Panc1 (cell line): ENCODE data around the gene EMILIN2. TPM values are rescaled to one million over a fixed set of nuclear protein-coding genes. Genes with fewer than 3 reads are reported as not detected.

Source experiments
- ATAC-seq: fragments of 200-7000 bp; cut with Tn5 transposase; 2 replicates; pipeline ENCODE4 v1.9.1; 2020; ENCODE audit warnings: mild to moderate bottlenecking, moderate library complexity
- BruUV-seq: library from RNA; stranded (reverse); fragments of 400-500 nt; replicated peaks from 2 replicates; lab custom pipeline; 2021; lab: Mats Ljungman, UMichigan
- CTCF ChIA-PET: fragments of 300-600 bp; sonication (Branson Sonifier 250); formaldehyde crosslinking; loops from one replicate; lab custom pipeline; 2022; ENCODE audit warnings: antibody characterized with exemption; lab: Charles Lee
- POLR2A ChIA-PET: fragments of 300-600 bp; sonication (Branson Sonifier 250); formaldehyde crosslinking; loops from one replicate; lab custom pipeline; 2022; ENCODE audit warnings: antibody characterized with exemption; lab: Charles Lee
- DNase-seq: peaks from one replicate; pipeline ENCODE4 v3.0.0-alpha.2; 2010; ENCODE audit warnings: low read depth, low spot score
- H3K27ac ChIP-seq: 2 replicates; pipeline ENCODE4 v1.5.1; 2011; ENCODE audit warnings: mild to moderate bottlenecking, low read length, inconsistent platforms
- H3K27me3 ChIP-seq: fragments of 200-500 bp; sonication (Bioruptor generic); 2 replicates; pipeline ENCODE4 v1.6.0; 2014; ENCODE audit warnings: low read length, inconsistent platforms; ENCODE audit not compliant: control insufficient read depth, insufficient read depth
- H3K36me3 ChIP-seq: fragments of 200-500 bp; sonication (Bioruptor generic); 2 replicates; pipeline ENCODE4 v1.5.1; 2014; ENCODE audit warnings: inconsistent platforms, mild to moderate bottlenecking, low read length, moderate library complexity; ENCODE audit not compliant: control insufficient read depth, insufficient read depth
- H3K4me1 ChIP-seq: 2 replicates; pipeline ENCODE4 v1.5.1; 2011; ENCODE audit warnings: inconsistent platforms, mild to moderate bottlenecking, low read length, moderate library complexity; ENCODE audit not compliant: control insufficient read depth, insufficient read depth
- H3K4me3 ChIP-seq, 2 experiments: 2 replicates each; pipeline ENCODE4 v1.5.1; 2011 to 2012; ENCODE audit warnings: low read depth in 2 of 2, low read length in 2 of 2, mild to moderate bottlenecking in 2 of 2, inconsistent platforms in 1 of 2, moderate library complexity in 1 of 2
- H3K9me3 ChIP-seq: fragments of 200-500 bp; sonication (Bioruptor generic); 2 replicates; pipeline ENCODE4 v1.5.1; 2014; ENCODE audit warnings: low read depth, mild to moderate bottlenecking, inconsistent platforms, low read length, moderate library complexity; ENCODE audit not compliant: control insufficient read depth, insufficient read depth
- POLR2AphosphoS5 ChIP-seq: IDR thresholded peaks from 2 replicates; pipeline ENCODE4 v1.6.1; 2012; ENCODE audit warnings: mild to moderate bottlenecking, low read depth, low read length, moderate library complexity
- SIN3A ChIP-seq: IDR thresholded peaks from 2 replicates; pipeline ENCODE4 v1.6.1; 2012; ENCODE audit warnings: low read depth, mild to moderate bottlenecking, low read length, moderate library complexity, borderline replicate concordance; ENCODE audit not compliant: insufficient read depth
- TCF7L2 ChIP-seq: IDR thresholded peaks from 2 replicates; pipeline ENCODE4 v1.6.1; 2011; ENCODE audit warnings: mild to moderate bottlenecking, low read depth, low read length, inconsistent platforms
- in situ Hi-C: cut with HindIII; loops from 2 replicates; pipeline ENCODE4 v1.10.0; 2016; ENCODE audit warnings: low sequenced_read_pairs, low pct_unique_long_range_greater_than_20kb
- intact Hi-C: fragments of 100-400 bp; cut with micrococcal nuclease; formaldehyde crosslinking; loops from one replicate; pipeline ENCODE4 v1.10.0; 2022; ENCODE audit not compliant: unreplicated experiment
- total RNA-seq: library from RNA; stranded (reverse); gene quantifications from one replicate; pipeline ENCODE4 v1.2.1, GENCODE V29; 2021; ENCODE audit not compliant: unreplicated experiment
- TF ChIP-seq, protein P1 (sequence below): fragments of 450-650 bp; IDR thresholded peaks from 2 replicates; pipeline ENCODE4 v1.5.1; 2017; ENCODE audit warnings: mild to moderate bottlenecking
- TF ChIP-seq, protein P2 (sequence below), 2 experiments: IDR thresholded peaks; 2 replicates each; pipeline ENCODE4 v1.6.1; 2011 to 2012; ENCODE audit warnings: low read depth in 2 of 2, control low read depth in 1 of 2, low read length in 1 of 2, mild to moderate bottlenecking in 1 of 2, moderate library complexity in 1 of 2; ENCODE audit not compliant: insufficient read depth in 1 of 2

EMILIN2 gene
- total RNA-seq, 1 experiment from 2014 or later, result 18.3 TPM

DNA sequence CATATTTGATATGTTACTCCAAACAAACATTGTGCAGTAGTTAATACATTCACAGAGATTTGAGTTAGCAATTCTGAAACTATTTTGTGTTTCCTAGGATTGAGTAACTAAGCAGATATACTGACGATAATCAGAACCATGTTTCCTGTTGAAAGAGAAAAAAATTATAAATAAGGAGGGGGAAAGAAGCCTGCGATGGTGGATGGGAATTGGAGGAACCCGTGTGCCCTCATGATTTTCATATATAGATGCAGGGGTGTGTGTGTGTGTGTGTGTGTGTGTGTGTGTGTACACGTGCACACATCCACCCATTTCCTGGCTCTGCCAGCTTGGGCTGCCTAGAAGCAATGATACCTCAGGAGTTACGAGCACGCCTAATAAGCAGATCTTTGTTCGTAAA, 109.2 kb downstream of the EMILIN2 start:
- ATAC-seq (no peak), DNase-seq (no peak)
- TF ChIP-seq, protein P1, sequence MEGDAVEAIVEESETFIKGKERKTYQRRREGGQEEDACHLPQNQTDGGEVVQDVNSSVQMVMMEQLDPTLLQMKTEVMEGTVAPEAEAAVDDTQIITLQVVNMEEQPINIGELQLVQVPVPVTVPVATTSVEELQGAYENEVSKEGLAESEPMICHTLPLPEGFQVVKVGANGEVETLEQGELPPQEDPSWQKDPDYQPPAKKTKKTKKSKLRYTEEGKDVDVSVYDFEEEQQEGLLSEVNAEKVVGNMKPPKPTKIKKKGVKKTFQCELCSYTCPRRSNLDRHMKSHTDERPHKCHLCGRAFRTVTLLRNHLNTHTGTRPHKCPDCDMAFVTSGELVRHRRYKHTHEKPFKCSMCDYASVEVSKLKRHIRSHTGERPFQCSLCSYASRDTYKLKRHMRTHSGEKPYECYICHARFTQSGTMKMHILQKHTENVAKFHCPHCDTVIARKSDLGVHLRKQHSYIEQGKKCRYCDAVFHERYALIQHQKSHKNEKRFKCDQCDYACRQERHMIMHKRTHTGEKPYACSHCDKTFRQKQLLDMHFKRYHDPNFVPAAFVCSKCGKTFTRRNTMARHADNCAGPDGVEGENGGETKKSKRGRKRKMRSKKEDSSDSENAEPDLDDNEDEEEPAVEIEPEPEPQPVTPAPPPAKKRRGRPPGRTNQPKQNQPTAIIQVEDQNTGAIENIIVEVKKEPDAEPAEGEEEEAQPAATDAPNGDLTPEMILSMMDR, result no peak
- no peak for TF ChIP-seq SIN3A
- no peak for TF ChIP-seq POLR2AphosphoS5
- TF ChIP-seq TCF7L2, result no peak
- TF ChIP-seq, protein P2, sequence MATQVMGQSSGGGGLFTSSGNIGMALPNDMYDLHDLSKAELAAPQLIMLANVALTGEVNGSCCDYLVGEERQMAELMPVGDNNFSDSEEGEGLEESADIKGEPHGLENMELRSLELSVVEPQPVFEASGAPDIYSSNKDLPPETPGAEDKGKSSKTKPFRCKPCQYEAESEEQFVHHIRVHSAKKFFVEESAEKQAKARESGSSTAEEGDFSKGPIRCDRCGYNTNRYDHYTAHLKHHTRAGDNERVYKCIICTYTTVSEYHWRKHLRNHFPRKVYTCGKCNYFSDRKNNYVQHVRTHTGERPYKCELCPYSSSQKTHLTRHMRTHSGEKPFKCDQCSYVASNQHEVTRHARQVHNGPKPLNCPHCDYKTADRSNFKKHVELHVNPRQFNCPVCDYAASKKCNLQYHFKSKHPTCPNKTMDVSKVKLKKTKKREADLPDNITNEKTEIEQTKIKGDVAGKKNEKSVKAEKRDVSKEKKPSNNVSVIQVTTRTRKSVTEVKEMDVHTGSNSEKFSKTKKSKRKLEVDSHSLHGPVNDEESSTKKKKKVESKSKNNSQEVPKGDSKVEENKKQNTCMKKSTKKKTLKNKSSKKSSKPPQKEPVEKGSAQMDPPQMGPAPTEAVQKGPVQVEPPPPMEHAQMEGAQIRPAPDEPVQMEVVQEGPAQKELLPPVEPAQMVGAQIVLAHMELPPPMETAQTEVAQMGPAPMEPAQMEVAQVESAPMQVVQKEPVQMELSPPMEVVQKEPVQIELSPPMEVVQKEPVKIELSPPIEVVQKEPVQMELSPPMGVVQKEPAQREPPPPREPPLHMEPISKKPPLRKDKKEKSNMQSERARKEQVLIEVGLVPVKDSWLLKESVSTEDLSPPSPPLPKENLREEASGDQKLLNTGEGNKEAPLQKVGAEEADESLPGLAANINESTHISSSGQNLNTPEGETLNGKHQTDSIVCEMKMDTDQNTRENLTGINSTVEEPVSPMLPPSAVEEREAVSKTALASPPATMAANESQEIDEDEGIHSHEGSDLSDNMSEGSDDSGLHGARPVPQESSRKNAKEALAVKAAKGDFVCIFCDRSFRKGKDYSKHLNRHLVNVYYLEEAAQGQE (IDR thresholded peaks at IDR 0.05; ENCODE audit: insufficient read depth in 1 of 2, low read depth in 2 of 2, low read length in 1 of 2), result no peak
- Histone ChIP-seq H3K4me3 (no peak overlapping the region), H3K9me3 (no peaks in the 10 kb centered on the region), H3K36me3 (peaks cover 21% of the 10 kb centered on the region), H3K4me1 (peaks cover 8% of the 10 kb centered on the region), H3K27me3 (no peaks in the 10 kb centered on the region), H3K27ac (no peak overlapping the region)
- in situ Hi-C loops (no loop called here), intact Hi-C loops (no loop called here)
- CTCF ChIA-PET, result no interaction called here
- POLR2A ChIA-PET, result no interaction called here
- no TSS peak for BruUV-seq

DNA sequence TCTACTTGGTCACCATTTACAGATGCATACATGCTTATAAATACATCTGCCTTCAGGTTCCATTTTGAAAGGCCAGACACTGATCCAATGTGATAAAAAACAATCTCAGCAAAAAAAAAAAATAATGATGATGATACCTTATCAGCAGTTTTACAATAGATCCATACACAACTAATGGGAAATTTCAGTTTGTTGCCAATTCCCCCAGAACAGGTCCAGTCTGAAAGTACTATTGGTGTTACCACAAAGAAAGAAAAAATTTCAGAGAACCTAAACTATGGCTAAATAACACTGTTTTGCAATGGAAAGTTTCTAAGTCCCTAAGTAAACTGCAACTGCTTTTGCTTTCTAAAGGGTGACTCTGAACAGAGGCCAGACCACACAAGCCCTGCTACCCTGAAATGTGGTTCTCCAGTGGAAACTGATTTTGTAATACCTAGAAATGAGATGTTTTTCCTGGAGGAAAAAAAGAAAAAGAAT, 112.1 kb downstream of the EMILIN2 start:
- intact Hi-C loops (no loop called here), in situ Hi-C loops (no loop called here)
- TF ChIP-seq SIN3A (no peak), TCF7L2 (no peak), POLR2AphosphoS5 (no peak)
- TF ChIP-seq, protein P2 (IDR thresholded peaks at IDR 0.05; ENCODE audit: insufficient read depth in 1 of 2, low read depth in 2 of 2, low read length in 1 of 2), result no peak
- TF ChIP-seq, protein P1, result no peak
- Histone ChIP-seq H3K27ac (peak overlapping the region; percentile 57; the same call in 1 of the 2 replicates), H3K4me1 (peaks cover 32% of the 10 kb centered on the region), H3K36me3 (peaks cover 9% of the 10 kb centered on the region), H3K27me3 (no peaks in the 10 kb centered on the region), H3K4me3 (no peak overlapping the region), H3K9me3 (no peaks in the 10 kb centered on the region)
- ChIA-PET POLR2A (no interaction called here), CTCF (no interaction called here)
- ATAC-seq (no peak), DNase-seq (no peak)
- no TSS peak for BruUV-seq
